Retina (tissue), 1 donor: Measurements from ENCODE around the gene CUX1.
"Not testable (repeated sequence)": the region's sequence is repeated elsewhere in the genome, so short reads cannot be mapped to it uniquely, and the experiment has no call there.

Experiments used
- DNase-seq: peaks from one replicate; pipeline ENCODE4 v3.0.0-alpha.2; 2016

The CUX1 gene

DNA sequence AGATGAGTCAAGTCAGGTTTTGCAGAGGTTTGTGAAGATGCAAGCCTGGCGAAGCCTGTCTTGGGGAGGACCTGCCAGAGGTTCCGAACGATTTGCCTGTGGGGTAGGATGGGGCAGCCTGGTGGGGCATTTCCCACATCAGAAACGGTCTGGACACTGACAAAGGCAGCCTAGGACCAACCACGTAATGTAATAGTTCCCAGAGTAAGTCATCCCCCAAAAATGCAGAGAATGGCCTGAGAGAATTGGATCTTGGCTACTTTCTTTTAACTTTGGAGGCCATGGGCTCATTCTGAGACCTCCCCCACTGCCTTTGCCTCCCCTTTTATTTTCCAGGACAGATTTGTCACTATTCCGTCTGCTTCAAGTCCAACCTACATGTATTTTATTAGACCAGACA is 300.3 kb downstream of the CUX1 start:
- no peak for DNase-seq

DNA sequence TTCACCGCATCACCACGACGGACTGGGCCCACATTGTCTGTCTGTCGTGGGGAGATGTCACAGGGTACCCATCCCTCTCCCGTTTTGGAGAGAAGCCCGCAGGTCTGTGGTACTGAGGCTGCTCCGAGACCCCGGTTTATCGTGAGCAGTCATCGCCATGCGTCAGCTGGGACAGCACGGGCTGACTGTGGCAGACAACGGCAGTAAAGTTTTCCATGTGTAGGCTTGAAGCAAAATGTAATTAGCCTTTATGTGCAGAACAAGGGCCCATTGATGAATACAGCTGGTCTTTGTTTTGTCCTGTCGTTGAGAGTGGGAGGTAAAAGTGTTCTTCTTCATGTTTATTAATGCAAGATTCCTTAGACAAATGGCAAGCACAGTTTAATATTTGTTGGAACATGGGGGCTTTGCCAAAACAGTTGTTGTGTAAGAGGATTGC is 301.8 kb downstream of the CUX1 start:
- peak; percentile 34 for DNase-seq

DNA sequence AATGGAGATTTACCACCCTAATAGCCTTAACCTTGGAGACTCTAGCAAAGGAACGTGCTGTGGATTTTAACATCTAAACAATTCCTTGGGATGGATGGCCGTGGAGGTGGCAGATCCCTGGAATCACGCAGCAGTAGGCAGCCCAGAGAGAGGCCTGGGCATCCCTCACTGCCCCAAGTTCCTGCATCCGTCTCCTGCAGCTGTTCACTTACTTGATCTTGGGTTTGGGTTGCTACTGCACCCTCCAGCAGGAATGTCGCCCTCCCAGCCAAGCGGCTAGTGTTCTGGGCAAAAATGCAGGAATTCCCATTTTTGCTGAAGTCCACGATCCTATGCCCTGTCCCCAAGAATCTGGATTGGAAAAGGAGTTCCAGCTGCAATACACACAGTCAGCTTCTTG is 302.5 kb downstream of the CUX1 start:
- no peak for DNase-seq

DNA sequence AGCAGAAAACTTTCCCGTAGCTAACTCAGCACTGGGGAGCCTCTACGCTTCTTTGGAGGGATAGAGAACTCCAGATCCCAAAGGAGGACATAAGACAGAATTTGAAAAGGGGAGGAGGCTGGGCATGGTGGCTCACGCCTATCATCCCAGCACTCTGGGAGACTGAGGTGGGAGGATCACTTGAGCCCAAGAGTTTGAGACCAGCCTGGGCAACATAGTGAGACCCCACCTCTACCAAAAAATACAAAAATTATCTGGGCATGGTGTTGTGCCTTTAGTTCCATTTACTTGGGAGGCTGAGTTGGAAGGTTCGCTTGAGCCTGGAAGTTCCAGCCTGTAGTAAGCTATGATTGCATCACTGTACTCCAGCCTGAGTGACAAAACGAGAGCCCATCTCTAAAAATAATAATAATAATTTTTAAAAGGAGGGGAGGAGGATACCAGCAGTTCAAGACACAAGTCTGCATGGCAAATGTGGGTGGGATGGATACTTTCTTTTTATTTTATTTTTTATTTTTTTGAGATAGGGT is 303.3 kb downstream of the CUX1 start:
- DNase-seq: no peak

DNA sequence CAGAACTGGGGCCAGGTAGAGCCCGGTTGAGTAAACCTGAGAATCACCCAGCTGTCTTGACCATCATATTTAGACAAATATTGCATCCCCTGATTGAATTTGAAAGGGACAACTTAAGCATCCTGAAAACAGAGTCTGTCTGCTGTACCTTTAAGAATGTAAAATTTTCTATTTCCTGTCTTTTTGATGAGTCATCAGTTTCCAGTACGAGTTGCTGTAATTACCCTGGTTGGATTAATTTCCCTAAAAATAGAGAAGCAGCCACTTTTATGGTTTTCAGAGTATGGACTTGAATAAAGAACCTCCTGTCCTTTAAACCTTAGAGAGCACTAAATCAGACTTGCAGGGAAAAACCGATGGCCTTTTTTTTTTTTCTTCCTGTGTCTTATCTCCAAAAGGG is 304.6 kb downstream of the CUX1 start:
- DNase-seq: no peak

DNA sequence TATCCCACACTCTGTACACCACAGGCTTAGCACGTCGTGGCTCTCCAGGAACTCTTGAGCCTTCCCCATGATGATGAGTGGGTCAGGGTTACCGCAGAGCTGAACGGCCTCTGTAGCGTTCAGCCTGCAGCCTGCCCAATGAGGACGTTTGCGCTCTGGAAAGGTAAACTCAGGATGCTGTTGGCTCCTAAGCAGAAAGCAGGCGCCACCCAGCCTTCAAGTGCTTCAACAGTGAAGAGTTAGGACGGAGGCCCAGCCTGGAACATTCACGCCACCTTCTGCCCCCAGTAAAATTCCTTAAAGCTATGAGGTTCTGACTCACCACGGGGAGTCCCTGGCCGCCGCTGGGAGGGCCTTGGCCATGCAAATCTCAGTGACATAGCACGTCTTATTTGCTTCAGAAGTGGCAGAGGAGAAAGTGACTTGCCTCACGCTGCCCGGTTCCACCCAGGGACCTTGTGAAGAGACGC is 307.7 kb downstream of the CUX1 start:
- DNase-seq: peak; percentile 40

DNA sequence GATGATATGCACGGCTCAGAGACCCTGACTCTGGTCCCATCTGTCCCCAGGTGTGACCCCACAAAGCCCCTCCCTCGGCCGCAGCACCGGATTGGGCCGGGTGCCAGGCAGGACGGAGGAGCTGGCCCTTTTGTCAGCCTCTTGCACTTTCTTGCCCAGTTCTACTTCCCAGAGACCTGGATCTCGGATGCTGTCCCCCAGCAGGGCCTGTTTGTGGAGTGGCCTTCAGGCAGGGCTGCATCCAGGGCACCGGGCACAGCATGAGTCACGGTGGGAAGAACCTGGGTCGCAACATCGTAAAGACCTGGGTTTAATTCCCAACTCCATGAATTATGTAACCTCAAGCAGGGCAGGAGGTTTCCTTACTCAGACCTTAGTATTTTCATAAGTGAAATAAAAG is 310.9 kb downstream of the CUX1 start:
- no peak for DNase-seq

DNA sequence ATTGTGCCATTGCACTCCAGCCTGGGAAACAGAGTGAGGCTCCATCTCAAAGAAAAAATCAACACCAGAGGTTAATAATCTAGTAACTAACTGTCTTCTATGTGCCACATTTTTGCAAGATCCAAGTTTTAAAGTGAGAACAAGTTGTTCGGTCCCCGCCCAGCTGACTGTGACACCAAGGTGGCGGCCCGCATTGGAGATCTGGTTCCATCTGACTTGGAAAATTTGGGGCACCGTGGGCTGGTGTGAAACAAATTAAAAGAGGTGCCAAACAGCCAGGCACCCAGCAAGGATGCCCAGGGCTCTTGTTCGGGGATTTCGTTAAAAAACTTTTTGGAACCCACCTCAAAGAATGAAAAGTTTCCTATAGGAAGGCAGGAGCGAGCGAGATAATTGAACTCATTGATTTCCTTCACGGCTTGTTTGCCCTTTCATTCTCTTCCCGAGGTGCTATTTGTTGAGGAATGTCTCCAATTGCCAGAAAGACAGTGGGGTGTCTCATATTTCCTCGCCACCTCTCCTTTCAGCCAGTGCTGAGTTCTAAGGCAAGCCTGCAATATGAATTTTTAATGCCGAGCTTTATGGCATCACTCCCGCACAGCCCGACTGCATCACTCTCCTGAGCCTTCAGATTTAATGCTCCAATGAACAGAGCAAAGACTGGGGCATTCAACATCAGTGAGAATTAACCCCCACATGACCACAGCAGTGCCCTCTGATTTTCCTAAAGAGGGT is 312.4 kb downstream of the CUX1 start:
- DNase-seq: peak; percentile 67

DNA sequence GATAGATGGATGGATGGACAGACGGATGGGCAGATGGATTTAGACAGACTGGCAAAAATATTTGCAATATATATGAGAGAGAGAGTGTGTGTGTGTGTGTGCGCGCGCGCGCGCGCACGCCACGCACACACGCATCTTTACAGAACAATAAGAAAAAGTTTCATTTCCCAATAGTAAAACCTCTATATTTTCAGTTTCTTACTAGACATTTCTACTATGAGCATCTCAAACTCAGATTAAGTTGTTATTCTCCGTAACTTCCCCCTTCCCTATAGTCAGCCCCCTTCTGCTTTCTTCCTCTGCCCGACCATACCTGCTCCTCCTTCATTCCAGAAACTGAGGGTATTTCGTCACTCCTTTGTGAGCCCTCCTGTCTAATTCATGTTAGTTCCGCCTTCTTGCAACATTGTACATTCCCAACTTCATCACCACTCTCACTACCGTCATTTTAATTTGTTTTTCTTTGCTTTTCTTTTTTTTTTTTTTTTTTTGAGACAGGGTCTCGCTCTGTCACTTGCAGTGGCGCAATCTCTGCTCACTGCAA is 314.9 kb downstream of the CUX1 start:
- DNase-seq: no peak

DNA sequence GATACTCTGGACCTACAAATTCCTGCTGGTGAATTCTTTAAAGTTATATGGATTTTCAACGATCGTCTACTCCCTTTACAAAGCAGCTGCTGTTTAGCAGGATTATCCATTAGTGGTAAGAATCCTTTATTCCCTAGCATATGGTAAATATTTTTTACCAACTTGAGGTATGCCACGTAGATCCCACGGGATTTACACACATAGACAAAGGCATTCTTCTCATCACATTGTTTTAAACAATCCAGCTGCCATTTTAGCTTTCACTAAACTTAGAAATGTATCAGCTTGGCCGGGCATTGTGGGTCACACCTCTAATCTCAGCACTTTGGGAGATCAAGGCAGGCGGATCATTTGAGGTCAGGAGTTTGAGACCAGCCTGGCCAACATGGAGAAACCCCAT is 321.2 kb downstream of the CUX1 start:
- DNase-seq: no peak

DNA sequence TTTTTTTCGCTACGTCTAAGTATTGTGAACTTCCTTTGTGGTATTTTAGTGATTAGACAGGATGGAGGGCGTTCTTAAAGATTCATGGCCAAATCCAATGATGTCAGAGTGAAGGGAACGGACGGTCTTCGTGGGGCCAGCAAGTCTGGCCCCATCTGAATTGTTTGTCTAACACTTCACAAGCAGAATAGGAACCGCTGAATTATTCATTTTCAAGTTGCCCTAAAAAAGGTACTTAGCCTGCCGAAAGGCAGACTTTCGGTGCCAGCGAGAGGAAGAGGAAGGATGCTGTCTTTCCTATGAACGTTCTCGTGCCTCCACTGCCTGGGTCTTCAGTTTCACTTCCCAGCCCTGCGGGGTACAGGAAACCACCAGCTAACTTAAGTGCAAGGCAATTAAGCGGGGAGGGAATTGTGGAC is 323.5 kb downstream of the CUX1 start:
- no peak for DNase-seq

DNA sequence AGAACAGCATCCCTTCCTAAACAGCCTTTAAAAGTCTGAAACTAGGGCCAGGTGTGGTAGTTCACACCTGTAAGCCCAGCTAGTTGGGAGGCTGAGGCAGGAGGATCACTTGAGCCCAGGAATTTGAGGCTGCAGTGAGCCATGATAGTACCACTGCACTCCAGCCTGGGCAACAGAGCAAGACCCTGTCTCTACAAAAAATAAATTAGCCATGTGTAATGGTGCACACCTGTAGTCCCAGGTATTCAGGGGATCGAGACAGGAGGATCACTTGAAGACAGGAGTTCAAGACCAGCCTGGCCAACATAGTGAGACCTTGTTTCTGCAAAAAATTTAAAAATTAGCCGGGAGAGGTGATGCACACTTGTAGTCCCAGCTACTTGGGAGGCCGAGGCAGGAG is 325.0 kb downstream of the CUX1 start:
- DNase-seq: not testable (repeated sequence)

DNA sequence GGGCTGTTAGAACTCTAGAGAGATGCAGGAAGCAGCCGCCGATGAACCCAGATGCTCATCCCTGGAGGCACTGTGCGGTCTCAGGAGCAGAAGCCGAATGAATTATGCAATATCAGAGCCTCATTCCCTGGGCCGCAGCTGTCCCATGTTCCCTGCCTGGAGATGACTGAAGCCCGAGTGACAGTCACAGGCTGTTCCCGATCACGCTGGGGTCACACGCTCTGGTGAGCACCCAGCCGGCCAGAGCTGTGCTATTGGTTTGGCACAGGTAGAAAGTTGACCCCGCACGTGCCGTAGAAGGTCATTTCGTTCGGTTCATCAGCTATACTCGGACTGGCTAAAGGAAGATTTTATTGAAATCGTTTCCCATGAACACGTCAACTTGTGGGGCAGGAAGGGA is 328.7 kb downstream of the CUX1 start:
- peak; percentile 65 for DNase-seq

DNA sequence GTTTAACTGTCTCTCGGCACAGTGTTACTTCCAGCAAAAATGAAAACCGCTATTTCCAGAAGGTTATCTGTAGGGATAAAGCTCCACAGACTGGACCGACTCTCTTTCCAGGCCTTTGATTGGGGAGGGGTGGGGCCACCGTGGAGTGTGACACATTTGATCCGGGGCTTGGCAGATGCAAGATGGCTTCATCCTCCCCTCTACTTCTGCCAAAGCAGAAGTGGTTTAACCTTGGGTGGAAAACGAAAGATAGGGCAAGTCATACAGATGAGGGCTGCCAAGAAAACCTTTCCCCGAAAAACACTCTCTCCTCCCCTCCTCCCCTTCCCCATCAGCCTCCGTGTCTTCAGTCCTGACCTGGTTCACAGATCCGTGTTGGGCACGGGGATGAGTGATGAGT is 329.6 kb downstream of the CUX1 start:
- no peak for DNase-seq

DNA sequence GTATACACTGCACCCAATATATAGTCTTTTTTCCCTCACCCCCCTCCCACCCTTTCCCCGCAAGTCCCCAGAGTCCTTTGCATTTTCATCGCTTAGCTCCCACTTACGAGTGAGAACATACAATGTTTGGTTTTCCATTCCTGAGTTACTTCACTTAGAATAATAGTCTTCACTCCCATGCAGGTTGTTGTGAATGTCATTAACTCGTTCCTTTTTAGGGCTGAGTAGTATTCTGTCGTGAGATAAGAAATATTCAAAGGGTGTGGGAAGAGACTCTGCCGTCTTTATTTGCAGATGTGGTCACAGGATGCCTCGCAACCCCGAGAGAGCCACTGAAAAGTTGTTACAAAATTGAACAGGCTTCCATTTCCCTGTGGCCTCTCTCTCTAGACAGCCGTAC is 331.4 kb downstream of the CUX1 start:
- DNase-seq: no peak

DNA sequence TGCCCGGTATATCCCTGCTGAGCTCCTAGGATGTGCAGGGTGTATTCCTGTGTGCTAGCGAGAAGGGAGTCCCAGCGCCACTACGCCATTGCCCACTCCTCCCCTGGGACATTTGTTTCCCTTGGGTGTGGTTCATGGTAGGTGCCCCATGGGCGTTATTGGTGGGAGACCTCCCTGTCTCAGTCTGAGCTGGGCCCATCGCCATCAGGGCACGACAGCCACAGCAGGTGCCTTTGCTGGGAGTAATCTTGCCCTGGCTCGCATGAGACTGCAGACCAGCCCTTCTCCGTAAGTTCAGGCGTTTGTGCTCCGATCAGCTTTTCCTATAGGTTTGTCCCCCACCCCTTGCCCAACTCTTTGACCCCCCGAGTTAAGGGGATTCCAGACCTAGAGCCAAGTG is 332.0 kb downstream of the CUX1 start:
- DNase-seq: no peak

DNA sequence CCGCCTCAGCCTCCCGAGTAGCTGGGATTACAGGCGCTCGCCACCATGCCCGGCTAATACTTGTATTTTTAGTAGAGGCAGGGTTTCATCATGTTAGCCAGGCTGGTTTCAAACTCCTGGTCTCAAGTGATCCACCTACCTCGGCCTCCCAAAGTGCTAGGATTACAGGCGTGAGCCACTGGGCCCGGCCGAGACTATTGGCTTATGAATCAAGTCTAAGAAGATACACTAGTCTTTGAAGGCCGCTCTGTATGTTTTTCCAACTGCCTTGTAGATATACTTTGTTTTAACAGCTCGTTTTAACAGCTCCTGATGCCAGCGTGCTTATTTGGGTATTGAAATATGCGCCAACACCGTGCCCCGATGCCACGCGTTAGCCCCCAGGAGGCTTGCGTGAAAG is 332.8 kb downstream of the CUX1 start:
- no peak for DNase-seq

DNA sequence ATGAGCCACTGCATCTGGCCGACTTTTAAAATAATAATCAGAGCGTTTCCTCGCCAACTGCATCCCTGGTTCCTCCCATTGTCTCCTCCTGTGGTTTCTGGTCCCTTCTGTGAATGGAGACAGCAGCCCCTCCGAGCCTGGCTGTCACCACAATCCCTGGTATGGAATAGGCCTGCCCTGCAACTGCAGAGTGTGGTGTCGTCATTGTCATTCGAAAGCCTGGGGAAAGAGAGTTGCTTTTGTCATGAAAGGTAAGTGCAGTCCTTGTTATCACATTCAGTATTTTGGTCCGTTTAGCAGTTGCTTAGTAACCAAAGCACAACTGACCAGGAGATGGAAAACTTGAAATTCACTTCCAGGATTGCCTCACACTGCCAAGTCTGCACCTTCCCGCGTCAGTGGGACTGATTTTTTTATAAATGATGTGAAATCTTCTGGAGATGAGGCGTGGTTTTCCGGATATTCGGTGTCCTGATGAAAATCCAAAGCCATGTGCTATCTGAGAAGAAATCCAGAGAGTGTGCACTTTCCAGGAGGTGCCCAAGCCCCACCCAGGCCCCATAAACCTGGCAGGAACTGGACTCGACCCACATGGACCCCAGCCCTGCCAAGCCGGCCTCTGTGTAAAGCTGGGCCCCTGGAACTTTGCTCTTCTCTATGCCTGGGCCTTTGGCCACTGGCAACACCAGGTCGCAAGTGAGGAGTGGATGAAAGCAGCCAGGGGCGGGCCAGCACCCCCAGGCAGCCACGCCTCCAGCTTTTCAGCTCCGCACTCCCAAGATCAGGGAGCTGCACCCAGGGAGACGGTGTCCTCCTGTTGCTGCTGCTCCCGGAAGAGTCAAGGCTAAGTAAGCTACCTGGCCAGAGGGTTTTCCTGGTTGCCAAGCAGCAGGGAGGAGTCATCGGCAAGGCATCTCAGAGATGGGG is 335.5 kb downstream of the CUX1 start:
- DNase-seq: peak; percentile 24

DNA sequence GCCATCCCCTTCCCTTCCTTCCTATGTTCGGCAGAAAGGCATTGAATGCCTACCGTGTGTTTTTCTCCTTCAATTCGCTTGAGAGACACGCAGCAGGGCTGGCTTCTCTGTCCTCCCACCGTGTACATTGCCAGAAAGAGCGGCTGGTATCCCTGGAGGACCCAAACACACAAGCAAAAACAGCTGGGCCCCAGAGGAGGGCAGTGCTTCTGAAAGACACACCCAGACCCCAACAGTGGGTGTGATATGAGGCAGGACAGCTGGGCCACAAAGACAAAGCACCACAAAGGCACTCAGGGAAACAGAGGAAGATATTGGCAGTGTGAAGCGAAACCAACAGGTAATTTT is 336.1 kb downstream of the CUX1 start:
- no peak for DNase-seq

DNA sequence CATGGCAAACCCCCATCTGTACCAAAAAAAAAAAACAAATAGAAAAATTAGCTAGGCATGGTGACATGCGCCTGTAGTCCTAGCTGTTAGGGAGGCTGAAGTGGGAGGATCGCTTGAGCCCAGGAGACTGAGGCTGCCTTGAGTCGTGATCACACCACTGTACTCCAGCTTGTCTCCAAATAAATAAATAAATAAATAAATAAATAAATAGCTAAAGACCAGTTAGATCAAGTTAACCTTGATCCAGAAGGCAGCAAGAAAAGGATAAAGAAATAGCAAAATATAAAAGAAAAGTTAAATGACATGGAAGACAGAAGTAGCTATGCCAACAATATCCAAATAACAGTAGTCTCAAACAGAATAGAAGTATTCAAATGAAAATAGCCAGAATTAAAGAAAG is 337.0 kb downstream of the CUX1 start:
- no peak for DNase-seq

DNA sequence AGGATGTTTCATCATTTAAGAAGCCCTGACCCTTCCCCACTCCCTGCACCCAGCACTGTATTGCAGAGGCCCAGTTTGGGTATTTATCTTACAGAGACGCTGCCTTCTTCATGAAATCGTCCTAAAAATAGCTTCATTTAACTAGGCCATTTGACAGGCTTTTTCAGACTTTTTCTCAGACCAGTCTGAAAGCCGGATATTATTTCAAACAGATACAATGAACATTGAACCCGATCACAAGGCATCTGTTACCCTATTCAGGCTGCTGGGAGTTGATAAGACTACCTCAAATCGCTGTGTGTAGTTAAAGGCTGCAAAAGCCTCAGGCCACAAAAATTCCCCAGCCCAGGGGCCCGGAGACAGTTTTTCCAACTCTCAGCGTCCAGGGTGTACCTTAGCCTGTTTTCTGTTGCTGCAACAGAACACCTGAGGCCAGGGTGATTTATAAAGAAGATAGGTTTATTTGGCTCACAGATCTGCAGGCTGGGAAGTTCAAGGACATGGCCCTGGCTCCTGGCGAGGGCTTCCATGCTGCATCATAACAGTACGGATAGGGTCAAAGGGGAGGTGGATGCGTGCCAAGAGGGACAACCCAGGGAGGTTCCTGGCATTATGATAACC is 338.5 kb downstream of the CUX1 start:
- no peak for DNase-seq

DNA sequence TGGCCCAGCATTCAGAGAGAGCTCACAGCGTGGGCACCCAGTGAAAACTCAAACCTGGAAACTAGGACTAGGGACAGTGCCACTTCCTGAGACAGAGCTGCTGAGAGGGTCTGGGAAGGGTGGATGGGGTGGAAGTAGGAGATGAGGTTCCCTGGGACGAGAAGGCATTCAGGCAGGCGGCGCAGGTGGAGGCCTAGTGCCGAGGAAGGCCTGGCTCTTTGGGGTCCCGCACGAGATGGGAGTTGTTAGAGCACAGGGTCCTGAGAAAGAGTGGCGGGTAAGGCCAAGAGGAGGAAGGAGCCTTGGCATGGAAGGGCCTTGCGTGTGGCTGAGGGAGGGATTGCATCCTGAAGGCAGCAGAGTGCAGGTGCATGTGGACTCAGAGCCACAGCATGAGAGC is 339.4 kb downstream of the CUX1 start:
- no peak for DNase-seq

DNA sequence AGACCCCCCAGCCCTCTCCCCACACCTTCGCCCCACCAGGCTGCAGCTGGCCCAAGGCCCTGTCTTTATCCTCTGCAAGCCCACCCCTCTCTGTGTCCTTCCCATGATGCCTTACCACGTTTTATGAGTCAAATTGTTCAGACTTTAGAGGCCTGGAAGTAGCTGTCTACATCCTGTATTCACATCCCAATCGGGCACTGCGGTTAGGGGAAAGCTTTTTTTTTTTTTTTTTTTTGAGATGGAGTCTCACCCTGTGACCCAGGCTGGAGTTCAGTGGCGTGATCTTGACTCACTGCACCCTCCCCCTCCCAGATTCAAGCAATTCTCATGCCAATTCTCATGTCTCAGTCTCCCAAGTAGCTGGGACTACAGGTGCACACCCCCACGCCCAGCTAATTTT is 347.7 kb downstream of the CUX1 start:
- no peak for DNase-seq
